Measurements from ENCODE around the gene PRKACB. TPM values are rescaled to one million over a fixed set of nuclear protein-coding genes. Genes with fewer than 3 reads are reported as not detected.
"Not testable (repeated sequence)": the region's sequence is repeated elsewhere in the genome, so short reads cannot be mapped to it uniquely, and the experiment has no call there.

The PRKACB gene
- total RNA-seq, 1 experiment from 2014 or later = 47.3 TPM

- DNase-seq (ENCODE audit: low read depth) = no peak
These were observed 73.2 kb downstream of the PRKACB start for GRCh38 chr1:84217239-84217638.

GRCh38 chr1:84223751-84224432, 79.8 kb downstream of the PRKACB start:
- no peak for DNase-seq (ENCODE audit: low read depth)

GRCh38 chr1:84224905-84225304, 80.8 kb downstream of the PRKACB start:
- no peak for DNase-seq (ENCODE audit: low read depth)

- DNase-seq (ENCODE audit: low read depth) = no peak
These were observed 81.6 kb downstream of the PRKACB start for GRCh38 chr1:84225646-84226045.

- not testable (repeated sequence) for DNase-seq (ENCODE audit: low read depth)
These were observed 88.6 kb downstream of the PRKACB start for GRCh38 chr1:84232676-84233075.

- DNase-seq (ENCODE audit: low read depth) = no peak
These were observed 92.2 kb downstream of the PRKACB start for GRCh38 chr1:84236256-84236655.

- no peak for DNase-seq (ENCODE audit: low read depth)
These were observed 98.6 kb downstream of the PRKACB start for GRCh38 chr1:84242641-84243040.

- DNase-seq (ENCODE audit: low read depth) = no peak
These were observed 101.5 kb downstream of the PRKACB start for GRCh38 chr1:84245563-84245962.

- peak; percentile 13 for DNase-seq (ENCODE audit: low read depth)
These were observed 102.1 kb downstream of the PRKACB start for GRCh38 chr1:84246213-84246612.

GRCh38 chr1:84247425-84248220, 103.6 kb downstream of the PRKACB start:
- peak; percentile 87 for DNase-seq (ENCODE audit: low read depth)

GRCh38 chr1:84250668-84251067, 106.6 kb downstream of the PRKACB start:
- DNase-seq (ENCODE audit: low read depth) = no peak

GRCh38 chr1:84253036-84253435, 109.0 kb downstream of the PRKACB start:
- DNase-seq (ENCODE audit: low read depth) = peak; percentile 36

GRCh38 chr1:84253891-84254290, 109.8 kb downstream of the PRKACB start:
- peak; percentile 93 for DNase-seq (ENCODE audit: low read depth)

GRCh38 chr1:84254703-84255238, 110.7 kb downstream of the PRKACB start:
- DNase-seq (ENCODE audit: low read depth) = no peak

GRCh38 chr1:84255582-84255981, 111.5 kb downstream of the PRKACB start:
- no peak for DNase-seq (ENCODE audit: low read depth)

- DNase-seq (ENCODE audit: low read depth) = no peak
These were observed 113.5 kb downstream of the PRKACB start for GRCh38 chr1:84257617-84258016.

GRCh38 chr1:84259376-84259775, 115.3 kb downstream of the PRKACB start:
- DNase-seq (ENCODE audit: low read depth) = no peak

- DNase-seq (ENCODE audit: low read depth) = no peak
These were observed 115.9 kb downstream of the PRKACB start for GRCh38 chr1:84259989-84260388.

GRCh38 chr1:84260852-84261518, 116.9 kb downstream of the PRKACB start:
- peak; percentile 21 for DNase-seq (ENCODE audit: low read depth)

GRCh38 chr1:84264961-84265360, 120.9 kb downstream of the PRKACB start:
- no peak for DNase-seq (ENCODE audit: low read depth)

GRCh38 chr1:84265867-84266266, 121.8 kb downstream of the PRKACB start:
- DNase-seq (ENCODE audit: low read depth) = no peak

- DNase-seq (ENCODE audit: low read depth) = no peak
These were observed 122.7 kb downstream of the PRKACB start for GRCh38 chr1:84266748-84267147.

All from Daoy (cell line).